ENCODE results near the gene ADGRV1.

The ADGRV1 gene

GRCh38 chr5:90534922-90535321 is 23.7 kb upstream of the ADGRV1 start:
- H3K4me3 ChIP-seq (ENCODE audit: low read depth, low read length) = no peak overlapping the region
- no peak for TF ChIP-seq POLR2A (IDR thresholded peaks at IDR 0.05; ENCODE audit: extremely low read depth, insufficient read length)
- TF ChIP-seq MAX (IDR thresholded peaks at IDR 0.05; ENCODE audit: low read depth, low read length) = no peak
- TF ChIP-seq CTCF (IDR thresholded peaks at IDR 0.05; ENCODE audit: low read depth, low read length) = no peak
- TF ChIP-seq MYC (IDR thresholded peaks at IDR 0.05; ENCODE audit: low read depth, low read length) = no peak
- DNase-seq (ENCODE audit: low read depth) = no peak

- TF ChIP-seq MAX (IDR thresholded peaks at IDR 0.05; ENCODE audit: low read depth, low read length) (no peak), MYC (IDR thresholded peaks at IDR 0.05; ENCODE audit: low read depth, low read length) (no peak), POLR2A (IDR thresholded peaks at IDR 0.05; ENCODE audit: extremely low read depth, insufficient read length) (no peak), CTCF (IDR thresholded peaks at IDR 0.05; ENCODE audit: low read depth, low read length) (no peak)
Measured at GRCh38 chr5:90542827-90543519, 15.6 kb upstream of the ADGRV1 start.

GRCh38 chr5:90545511-90545910 is 13.1 kb upstream of the ADGRV1 start:
- no peak for DNase-seq (ENCODE audit: low read depth)
- H3K4me3 ChIP-seq (ENCODE audit: low read depth, low read length) = no peak overlapping the region
- no peak for TF ChIP-seq MYC (IDR thresholded peaks at IDR 0.05; ENCODE audit: low read depth, low read length)

More at GRCh38 chr5:90542827-90543519, 15.6 kb upstream of the ADGRV1 start:
- no peak overlapping the region for H3K4me3 ChIP-seq (ENCODE audit: low read depth, low read length)
- no peak for DNase-seq (ENCODE audit: low read depth)

GRCh38 chr5:90546216-90546837 is 12.3 kb upstream of the ADGRV1 start:
- H3K4me3 ChIP-seq (ENCODE audit: low read depth, low read length) = no peak overlapping the region
- no peak for DNase-seq (ENCODE audit: low read depth)
- TF ChIP-seq MAX (IDR thresholded peaks at IDR 0.05; ENCODE audit: low read depth, low read length) (no peak), MYC (IDR thresholded peaks at IDR 0.05; ENCODE audit: low read depth, low read length) (no peak)

GRCh38 chr5:90547072-90547536 is 11.5 kb upstream of the ADGRV1 start:
- DNase-seq (ENCODE audit: low read depth) = no peak
- no peak for TF ChIP-seq CTCF (IDR thresholded peaks at IDR 0.05; ENCODE audit: low read depth, low read length)
- H3K4me3 ChIP-seq (ENCODE audit: low read depth, low read length) = no peak overlapping the region

GRCh38 chr5:90548069-90548593 is 10.5 kb upstream of the ADGRV1 start:
- TF ChIP-seq MAX (IDR thresholded peaks at IDR 0.05; ENCODE audit: low read depth, low read length) = no peak
- H3K4me3 ChIP-seq (ENCODE audit: low read depth, low read length) = no peak overlapping the region
- peak; percentile 6 for DNase-seq (ENCODE audit: low read depth)

GRCh38 chr5:90549223-90549622 is 9.4 kb upstream of the ADGRV1 start:
- TF ChIP-seq MAX (IDR thresholded peaks at IDR 0.05; ENCODE audit: low read depth, low read length) = no peak
- DNase-seq (ENCODE audit: low read depth) = no peak
- no peak overlapping the region for H3K4me3 ChIP-seq (ENCODE audit: low read depth, low read length)

Data from NB4 (cell line).